Nephron (organoid): Measurements from ENCODE around the gene ROBO1.

Experiments
- H3K27ac Mint-ChIP-seq, 3 experiments: 2 replicates each; pipeline ENCODE4 v1.8.0; 2020; ENCODE audit warnings: mixed read lengths in 3 of 3, mild to moderate bottlenecking in 2 of 3, moderate library complexity in 1 of 3
- H3K27me3 Mint-ChIP-seq: 2 replicates; pipeline ENCODE4 v1.8.0; 2021; ENCODE audit warnings: low read depth, mild to moderate bottlenecking, moderate library complexity, mixed read lengths
- H3K36me3 Mint-ChIP-seq: 2 replicates; pipeline ENCODE4 v1.8.0; 2020; ENCODE audit warnings: low read depth, mixed read lengths
- H3K4me1 Mint-ChIP-seq: 2 replicates; pipeline ENCODE4 v1.8.0; 2020; ENCODE audit warnings: mixed read lengths
- H3K4me3 Mint-ChIP-seq, 3 experiments: 2 replicates each; pipeline ENCODE4 v1.8.0; 2020; ENCODE audit warnings: mild to moderate bottlenecking in 3 of 3, mixed read lengths in 3 of 3, moderate library complexity in 2 of 3
- H3K9me3 Mint-ChIP-seq: 2 replicates; pipeline ENCODE4 v1.8.0; 2020; ENCODE audit warnings: mixed read lengths
- TF ChIP-seq, protein P1 (sequence below), 3 experiments: fragments of 200-600 bp; sonication (generic); IDR thresholded peaks; one replicate each; pipeline ENCODE4 v1.5.0; 2021; ENCODE audit warnings: antibody characterized with exemption in 3 of 3; ENCODE audit not compliant: unreplicated experiment in 3 of 3

Gene ROBO1

DNA sequence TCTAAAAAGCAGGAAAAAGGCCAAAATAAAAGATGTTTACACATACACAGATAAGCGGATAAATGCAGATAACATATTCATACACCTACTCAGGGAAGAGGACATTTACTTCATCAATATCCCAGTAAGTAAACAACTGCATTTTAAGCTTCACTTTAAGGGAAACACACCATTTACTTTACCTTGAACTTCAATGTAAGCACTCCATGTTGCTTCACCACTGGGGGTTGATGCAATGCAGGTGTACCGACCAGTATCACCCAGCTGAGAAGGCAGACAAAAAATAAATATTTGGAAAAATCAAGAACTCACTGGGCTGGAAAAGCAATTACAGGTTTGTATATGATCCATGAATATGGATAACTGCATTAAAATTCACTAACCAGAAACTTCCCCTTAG lies 1099.5 kb downstream of the ROBO1 start:
- H3K4me1 Mint-ChIP-seq: peaks cover 14% of the 10 kb centered on the region
- peaks cover 60% of the 10 kb centered on the region for H3K36me3 Mint-ChIP-seq
- TF ChIP-seq, protein P1, sequence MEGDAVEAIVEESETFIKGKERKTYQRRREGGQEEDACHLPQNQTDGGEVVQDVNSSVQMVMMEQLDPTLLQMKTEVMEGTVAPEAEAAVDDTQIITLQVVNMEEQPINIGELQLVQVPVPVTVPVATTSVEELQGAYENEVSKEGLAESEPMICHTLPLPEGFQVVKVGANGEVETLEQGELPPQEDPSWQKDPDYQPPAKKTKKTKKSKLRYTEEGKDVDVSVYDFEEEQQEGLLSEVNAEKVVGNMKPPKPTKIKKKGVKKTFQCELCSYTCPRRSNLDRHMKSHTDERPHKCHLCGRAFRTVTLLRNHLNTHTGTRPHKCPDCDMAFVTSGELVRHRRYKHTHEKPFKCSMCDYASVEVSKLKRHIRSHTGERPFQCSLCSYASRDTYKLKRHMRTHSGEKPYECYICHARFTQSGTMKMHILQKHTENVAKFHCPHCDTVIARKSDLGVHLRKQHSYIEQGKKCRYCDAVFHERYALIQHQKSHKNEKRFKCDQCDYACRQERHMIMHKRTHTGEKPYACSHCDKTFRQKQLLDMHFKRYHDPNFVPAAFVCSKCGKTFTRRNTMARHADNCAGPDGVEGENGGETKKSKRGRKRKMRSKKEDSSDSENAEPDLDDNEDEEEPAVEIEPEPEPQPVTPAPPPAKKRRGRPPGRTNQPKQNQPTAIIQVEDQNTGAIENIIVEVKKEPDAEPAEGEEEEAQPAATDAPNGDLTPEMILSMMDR (IDR thresholded peaks at IDR 0.05; ENCODE audit: unreplicated experiment in 3 of 3): no peak
- H3K9me3 Mint-ChIP-seq: no peaks in the 10 kb centered on the region
- H3K4me3 Mint-ChIP-seq: no peak overlapping the region
- no peak overlapping the region for H3K27ac Mint-ChIP-seq
- H3K27me3 Mint-ChIP-seq: no peaks in the 10 kb centered on the region

DNA sequence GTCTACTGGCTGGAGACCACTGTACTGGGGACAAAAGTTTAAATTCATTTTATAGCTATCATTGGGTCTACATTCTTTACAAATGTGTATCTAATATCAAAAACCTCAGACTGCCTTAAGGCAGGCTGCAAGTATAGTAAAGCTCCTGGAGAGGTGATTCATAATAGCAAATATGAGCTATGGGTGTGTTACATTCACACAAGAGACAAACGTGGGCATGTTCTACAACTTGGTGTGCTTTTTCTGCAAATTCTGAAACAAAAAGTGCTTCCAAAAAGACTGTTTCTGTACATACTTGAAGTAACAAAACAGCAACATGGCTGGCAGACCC lies 1101.4 kb downstream of the ROBO1 start:
- no peak overlapping the region for H3K4me3 Mint-ChIP-seq
- H3K36me3 Mint-ChIP-seq: peaks cover 58% of the 10 kb centered on the region
- H3K9me3 Mint-ChIP-seq: no peaks in the 10 kb centered on the region
- H3K4me1 Mint-ChIP-seq: peaks cover 14% of the 10 kb centered on the region
- TF ChIP-seq, protein P1 (IDR thresholded peaks at IDR 0.05; ENCODE audit: unreplicated experiment in 3 of 3): no peak
- H3K27ac Mint-ChIP-seq: no peak overlapping the region
- no peaks in the 10 kb centered on the region for H3K27me3 Mint-ChIP-seq

DNA sequence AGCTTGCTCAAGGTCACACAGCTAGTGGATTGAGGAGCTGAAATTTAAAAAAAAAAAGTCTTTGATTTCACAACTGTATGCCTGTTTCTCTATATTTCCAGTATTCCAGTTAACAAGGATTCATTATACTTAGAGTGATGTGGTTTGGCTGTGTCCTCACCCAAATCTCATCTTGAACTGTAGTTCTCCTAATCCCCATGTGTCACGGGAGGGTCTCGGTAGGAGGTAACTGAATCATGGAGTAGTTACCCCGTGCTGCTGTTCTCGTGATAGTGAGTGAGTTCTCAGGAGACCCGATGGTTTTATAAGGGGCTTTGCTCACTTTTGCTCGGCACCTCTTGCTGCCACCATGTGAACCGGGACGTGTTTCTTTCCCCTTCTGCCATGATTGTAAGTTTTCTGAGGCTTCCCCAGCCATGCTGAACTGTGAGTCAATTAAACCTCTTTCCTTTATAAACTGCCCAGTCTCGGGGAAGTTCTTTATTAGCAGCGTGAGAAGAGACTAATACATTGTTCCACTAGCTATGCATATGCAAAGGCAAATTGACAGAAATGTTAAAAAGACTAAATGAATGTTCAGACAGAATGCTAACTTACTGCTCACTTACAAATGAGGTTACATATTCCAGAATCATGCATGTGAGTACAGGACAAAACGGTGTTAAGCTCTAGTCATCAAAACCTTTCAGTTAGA lies 1101.9 kb downstream of the ROBO1 start:
- peaks cover 56% of the 10 kb centered on the region for H3K36me3 Mint-ChIP-seq
- H3K4me3 Mint-ChIP-seq: no peak overlapping the region
- H3K27ac Mint-ChIP-seq: no peak overlapping the region
- no peaks in the 10 kb centered on the region for H3K27me3 Mint-ChIP-seq
- H3K4me1 Mint-ChIP-seq: peaks cover 14% of the 10 kb centered on the region
- no peaks in the 10 kb centered on the region for H3K9me3 Mint-ChIP-seq
- TF ChIP-seq, protein P1 (IDR thresholded peaks at IDR 0.05; ENCODE audit: unreplicated experiment in 3 of 3): no peak

DNA sequence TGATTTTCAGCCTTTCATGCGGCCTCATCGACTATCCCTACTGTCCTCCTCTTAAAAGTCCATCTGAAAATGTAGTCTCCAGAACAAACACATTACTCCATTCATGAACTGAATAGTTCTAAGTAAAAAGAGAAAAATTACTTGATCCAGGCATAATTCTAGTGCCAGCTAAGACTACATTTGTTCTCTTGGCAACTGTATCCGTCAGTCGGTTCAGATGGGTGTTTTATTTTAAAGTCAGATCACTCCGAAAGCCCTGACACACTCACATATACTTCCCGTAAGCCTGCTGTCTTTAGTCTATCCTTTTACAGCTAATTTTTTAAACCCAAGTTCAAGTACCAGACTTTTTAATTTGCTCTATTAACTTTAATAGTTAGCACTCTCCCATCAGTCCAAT lies 1102.7 kb downstream of the ROBO1 start:
- TF ChIP-seq, protein P1 (IDR thresholded peaks at IDR 0.05; ENCODE audit: unreplicated experiment in 3 of 3): no peak
- H3K27ac Mint-ChIP-seq: no peak overlapping the region
- no peaks in the 10 kb centered on the region for H3K9me3 Mint-ChIP-seq
- peaks cover 56% of the 10 kb centered on the region for H3K36me3 Mint-ChIP-seq
- H3K4me3 Mint-ChIP-seq: no peak overlapping the region
- H3K4me1 Mint-ChIP-seq: peaks cover 6% of the 10 kb centered on the region
- no peaks in the 10 kb centered on the region for H3K27me3 Mint-ChIP-seq

DNA sequence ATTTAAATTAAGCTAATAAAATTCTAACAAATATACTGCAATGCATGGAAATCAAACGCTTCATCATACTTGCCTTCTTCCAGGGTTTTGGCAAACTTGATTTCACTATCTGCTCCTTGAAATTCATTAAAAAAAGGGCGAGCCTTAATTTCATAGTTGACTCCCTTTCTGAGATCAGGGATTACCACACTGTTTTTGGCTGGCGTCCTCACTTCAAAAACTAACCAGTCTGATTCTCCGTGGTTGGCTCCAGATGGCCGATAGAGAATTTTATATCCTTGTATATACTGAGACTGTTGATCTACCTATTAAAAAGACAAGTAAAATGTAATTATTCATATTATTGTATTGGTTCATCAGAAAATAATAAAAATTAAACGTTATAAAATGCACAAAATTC lies 1106.8 kb downstream of the ROBO1 start:
- Mint-ChIP-seq H3K27ac (no peak overlapping the region), H3K9me3 (no peaks in the 10 kb centered on the region), H3K4me1 (peaks cover 5% of the 10 kb centered on the region), H3K4me3 (no peak overlapping the region), H3K36me3 (peaks cover 49% of the 10 kb centered on the region), H3K27me3 (no peaks in the 10 kb centered on the region)
- TF ChIP-seq, protein P1 (IDR thresholded peaks at IDR 0.05; ENCODE audit: unreplicated experiment in 3 of 3): no peak

GRCh38 chr3:78659386-78659987 lies 1108.3 kb downstream of the ROBO1 start:
- Mint-ChIP-seq H3K9me3 (no peaks in the 10 kb centered on the region), H3K27ac (no peak overlapping the region), H3K36me3 (peaks cover 45% of the 10 kb centered on the region), H3K4me1 (no peaks in the 10 kb centered on the region), H3K27me3 (no peaks in the 10 kb centered on the region), H3K4me3 (no peak overlapping the region)
- TF ChIP-seq, protein P1 (IDR thresholded peaks at IDR 0.05; ENCODE audit: unreplicated experiment in 3 of 3): peak; percentile 75 to 84 (median 79)
